Measurements from ENCODE around the gene FEM1A. TPM values are rescaled to one million over a fixed set of nuclear protein-coding genes. Genes with fewer than 3 reads are reported as not detected.

The FEM1A gene
- total RNA-seq, 1 experiment from 2014 or later: 20.0 TPM

DNA sequence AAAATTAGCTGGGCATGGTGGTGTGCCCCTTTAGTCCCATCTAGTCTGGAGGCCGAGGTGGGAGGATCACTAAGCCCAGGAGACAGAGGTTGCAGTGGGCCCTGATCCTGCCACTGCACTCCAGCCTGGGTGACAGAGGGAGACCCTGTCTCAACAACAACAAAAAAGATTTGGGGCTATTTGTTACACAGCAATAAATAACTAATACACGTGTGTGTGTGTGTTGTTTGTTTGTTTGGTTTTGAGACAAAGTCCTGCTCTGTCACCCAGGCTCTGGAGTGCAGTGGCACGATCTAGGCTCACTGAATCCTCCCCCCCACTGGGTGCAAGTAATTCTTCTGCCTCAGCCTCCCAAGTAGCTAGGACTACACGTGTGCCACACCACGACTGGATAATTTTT lies 32.9 kb upstream of the FEM1A start:
- no peak overlapping the region for H4K8ac ChIP-seq (replicated peaks; ENCODE audit: insufficient read length, low read depth, low read length)
- no peak overlapping the region for H2BK5ac ChIP-seq (ENCODE audit: insufficient read length, low read length)
- no peak overlapping the region for H3K14ac ChIP-seq (ENCODE audit: insufficient read depth, low read length)
- H2BK120ac ChIP-seq (ENCODE audit: low read depth, low read length, poor library complexity, severe bottlenecking): no peak overlapping the region
- H3K79me1 ChIP-seq (ENCODE audit: insufficient read depth, low read depth, low read length, poor library complexity, severe bottlenecking): no peaks in the 10 kb centered on the region
- no peak overlapping the region for H2AFZ ChIP-seq (ENCODE audit: low read length)
- Mint-ChIP-seq H3K4me3 (no peak overlapping the region; a peak in 1 of 5 replicates), H3K27me3 (ENCODE audit: low read depth) (peaks cover 45% of the 10 kb centered on the region), H3K9me3 (no peaks in the 10 kb centered on the region), H3K36me3 (ENCODE audit: insufficient read depth in 1 of 3, low read depth in 3 of 3) (no peaks in the 10 kb centered on the region), H3K4me1 (peaks cover 3 to 8% of the 10 kb centered on the region in 2 experiments), H3K27ac (no peak overlapping the region)
- no peak overlapping the region for H3K27ac ChIP-seq (ENCODE audit: insufficient read length, low read depth, low read length)
- H3K4me2 ChIP-seq (ENCODE audit: insufficient read depth, insufficient read length, low read length): no peak overlapping the region
- no CpG with 5 or more reads among the region's 5 CpGs for WGBS (ENCODE audit: extremely low coverage, insufficient read length, low lambda C conversion rate)
- H3K9me3 ChIP-seq (ENCODE audit: control insufficient read depth, low read depth, low read length): no peaks in the 10 kb centered on the region
- H2BK12ac ChIP-seq (ENCODE audit: insufficient read length, low read depth, low read length): no peak overlapping the region
- no peaks in the 10 kb centered on the region; the same call in 1 of the 2 replicates for H3K4me1 ChIP-seq (ENCODE audit: insufficient read depth, low read length)
- H2BK20ac ChIP-seq (ENCODE audit: low read depth, low read length, poor library complexity, severe bottlenecking): no peak overlapping the region
- no peak overlapping the region for H4K5ac ChIP-seq (ENCODE audit: insufficient read length, low read depth, low read length)
- H4K91ac ChIP-seq (ENCODE audit: insufficient read length, low read depth, low read length): no peak overlapping the region
- no peak overlapping the region for H3T11ph ChIP-seq (ENCODE audit: low read length)
- no peak overlapping the region for H3K9ac ChIP-seq (ENCODE audit: extremely low read depth, insufficient read length, low read length)
- no peak overlapping the region for H3K4ac ChIP-seq (ENCODE audit: low read depth, low read length)
- H4K20me1 ChIP-seq (ENCODE audit: control insufficient read depth, insufficient read depth, insufficient read length): no peaks in the 10 kb centered on the region
- no peak overlapping the region for H3K56ac ChIP-seq (ENCODE audit: insufficient read length, low read depth, low read length)
- no peak overlapping the region for H2BK15ac ChIP-seq (ENCODE audit: low read depth, low read length)
- no peaks in the 10 kb centered on the region; the same call in 1 of the 2 replicates for H3K27me3 ChIP-seq (ENCODE audit: insufficient read depth, low read length)
- TF ChIP-seq, protein P1, sequence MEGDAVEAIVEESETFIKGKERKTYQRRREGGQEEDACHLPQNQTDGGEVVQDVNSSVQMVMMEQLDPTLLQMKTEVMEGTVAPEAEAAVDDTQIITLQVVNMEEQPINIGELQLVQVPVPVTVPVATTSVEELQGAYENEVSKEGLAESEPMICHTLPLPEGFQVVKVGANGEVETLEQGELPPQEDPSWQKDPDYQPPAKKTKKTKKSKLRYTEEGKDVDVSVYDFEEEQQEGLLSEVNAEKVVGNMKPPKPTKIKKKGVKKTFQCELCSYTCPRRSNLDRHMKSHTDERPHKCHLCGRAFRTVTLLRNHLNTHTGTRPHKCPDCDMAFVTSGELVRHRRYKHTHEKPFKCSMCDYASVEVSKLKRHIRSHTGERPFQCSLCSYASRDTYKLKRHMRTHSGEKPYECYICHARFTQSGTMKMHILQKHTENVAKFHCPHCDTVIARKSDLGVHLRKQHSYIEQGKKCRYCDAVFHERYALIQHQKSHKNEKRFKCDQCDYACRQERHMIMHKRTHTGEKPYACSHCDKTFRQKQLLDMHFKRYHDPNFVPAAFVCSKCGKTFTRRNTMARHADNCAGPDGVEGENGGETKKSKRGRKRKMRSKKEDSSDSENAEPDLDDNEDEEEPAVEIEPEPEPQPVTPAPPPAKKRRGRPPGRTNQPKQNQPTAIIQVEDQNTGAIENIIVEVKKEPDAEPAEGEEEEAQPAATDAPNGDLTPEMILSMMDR (conservative IDR thresholded peaks at IDR 0.05): no peak
- DNase-seq: no peak
- no peak overlapping the region for H3K23ac ChIP-seq (ENCODE audit: insufficient read length, low read depth, low read length)
- H3K18ac ChIP-seq (ENCODE audit: insufficient read length, low read depth, low read length): no peak overlapping the region
- H3K79me2 ChIP-seq (ENCODE audit: insufficient read depth, low read length): no peaks in the 10 kb centered on the region
- H2AK5ac ChIP-seq (ENCODE audit: insufficient read length, low read length): no peak overlapping the region
- peaks cover 4% of the 10 kb centered on the region for H3K23me2 ChIP-seq (ENCODE audit: insufficient read length, low read depth, low read length, poor library complexity, severe bottlenecking)
